PC-9 (cell line): ENCODE results near the gene STK39. TPM values are rescaled to one million over a fixed set of nuclear protein-coding genes. Genes with fewer than 3 reads are reported as not detected.

Experiments
- BruUV-seq: library from RNA; stranded (reverse); fragments of 400-500 nt; replicated peaks from 2 replicates; lab custom pipeline; 2021; lab: Mats Ljungman, UMichigan
- CTCF ChIA-PET: fragments of 300-600 bp; sonication (Branson Sonifier 250); formaldehyde crosslinking; loops from one replicate; lab custom pipeline; 2022; ENCODE audit warnings: antibody characterized with exemption; lab: Charles Lee
- POLR2A ChIA-PET: fragments of 300-600 bp; sonication (Branson Sonifier 250); formaldehyde crosslinking; loops from one replicate; lab custom pipeline; 2022; ENCODE audit warnings: antibody characterized with exemption; ENCODE audit not compliant: unreplicated experiment; lab: Charles Lee
- DNase-seq, 2 experiments: peaks; one replicate each; pipeline versions ENCODE4 v3.0.0 to v3.0.0-alpha.2; 2015 to 2022; ENCODE audit warnings: mixed read lengths in 1 of 2
- H2AFZ ChIP-seq: fragments of 200-600 bp; sonication (generic); 2 replicates; pipeline ENCODE4 v1.8.1; 2017; ENCODE audit warnings: antibody characterized with exemption
- H3F3A ChIP-seq: fragments of 200-600 bp; sonication (generic); 2 replicates; pipeline ENCODE4 v1.8.1; 2017; ENCODE audit warnings: antibody characterized with exemption, mild to moderate bottlenecking, low read depth; ENCODE audit not compliant: insufficient read depth
- H3K27ac ChIP-seq: fragments of 200-600 bp; sonication (generic); 2 replicates; pipeline ENCODE4 v1.6.1; 2016; ENCODE audit warnings: mixed run types
- H3K27me3 ChIP-seq: fragments of 200-600 bp; sonication (generic); 2 replicates; pipeline ENCODE4 v1.6.1; 2016; ENCODE audit warnings: low read depth, mixed run types; ENCODE audit not compliant: insufficient read depth
- H3K36me3 ChIP-seq: fragments of 200-600 bp; sonication (generic); 2 replicates; pipeline ENCODE4 v1.6.1; 2016; ENCODE audit warnings: low read depth, mixed run types
- H3K4me1 ChIP-seq: fragments of 200-600 bp; sonication (generic); replicated peaks from 2 replicates; pipeline ENCODE4 v1.6.1; 2016; ENCODE audit warnings: mixed run types; ENCODE audit not compliant: insufficient read depth
- H3K4me2 ChIP-seq: fragments of 200-600 bp; sonication (generic); 2 replicates; pipeline ENCODE4 v1.6.1; 2017; ENCODE audit warnings: mixed run types
- H3K4me3 ChIP-seq: fragments of 200-600 bp; sonication (generic); 2 replicates; pipeline ENCODE4 v1.6.1; 2016; ENCODE audit warnings: mixed run types
- H3K79me2 ChIP-seq: fragments of 200-600 bp; sonication (generic); 2 replicates; pipeline ENCODE4 v1.6.1; 2017; ENCODE audit warnings: low read depth, mixed run types
- H3K9me2 ChIP-seq: fragments of 200-600 bp; sonication (generic); 2 replicates; pipeline ENCODE4 v1.8.1; 2017; ENCODE audit warnings: mild to moderate bottlenecking; ENCODE audit not compliant: insufficient read depth
- H3K9me3 ChIP-seq: fragments of 200-600 bp; sonication (generic); 2 replicates; pipeline ENCODE4 v1.8.1; 2016; ENCODE audit warnings: low read depth; ENCODE audit not compliant: insufficient read depth
- H4K20me1 ChIP-seq: fragments of 200-600 bp; sonication (generic); 2 replicates; pipeline ENCODE4 v1.8.1; 2017; ENCODE audit not compliant: insufficient read depth
- CTCF ChIP-seq: fragments of 200-600 bp; sonication (generic); conservative IDR thresholded peaks from 2 replicates; pipeline ENCODE4 v1.6.1; 2017; ENCODE audit warnings: mixed run types, antibody characterized with exemption, mild to moderate bottlenecking, moderate library complexity
- EZH2 ChIP-seq: fragments of 200-600 bp; sonication (generic); IDR thresholded peaks from 2 replicates; pipeline ENCODE4 v1.8.0; 2017; ENCODE audit warnings: antibody characterized with exemption, low read depth
- intact Hi-C: fragments of 100-400 bp; cut with micrococcal nuclease; formaldehyde crosslinking; loops from one replicate; pipeline ENCODE4 v1.10.0; 2022; ENCODE audit not compliant: unreplicated experiment
- total RNA-seq: library from RNA; stranded (reverse); gene quantifications from 2 replicates; pipeline ENCODE4 v1.2.3, GENCODE V29; 2021

Gene STK39
- total RNA-seq, 1 experiment from 2014 or later, result 14.5 TPM

- Histone ChIP-seq H3K4me2 (no peak overlapping the region), H3K79me2 (no peaks in the 10 kb centered on the region), H3K36me3 (0 out of 2 replicates have a peak, but pooled peaks cover 11% of the 10 kb centered on the region), H2AFZ (no peak overlapping the region), H3K27ac (no peak overlapping the region), H3K27me3 (no peaks in the 10 kb centered on the region), H4K20me1 (no peaks in the 10 kb centered on the region), H3K4me3 (no peak overlapping the region), H3K9me3 (no peaks in the 10 kb centered on the region), H3K9me2 (no peaks in the 10 kb centered on the region), H3K4me1 (no peaks in the 10 kb centered on the region), H3F3A (0 out of 2 replicates have a peak, but pooled peaks cover 6% of the 10 kb centered on the region)
- no peak for TF ChIP-seq EZH2
- TF ChIP-seq CTCF, result no peak
- CTCF ChIA-PET, result no interaction called here
- no TSS peak for BruUV-seq
- POLR2A ChIA-PET, result no interaction called here
- intact Hi-C loops, result loop anchor here (5.0 kb wide), 1 partner anchor 806 kb away; no protein-coding TSS in a partner anchor
- no peak for DNase-seq
These were observed 130.9 kb downstream of the STK39 start for GRCh38 chr2:168116448-168116847.

GRCh38 chr2:168114619-168115018, 132.8 kb downstream of the STK39 start:
- TF ChIP-seq EZH2 (no peak), CTCF (no peak)
- H3K9me2 ChIP-seq, result no peaks in the 10 kb centered on the region
- no peak overlapping the region for H2AFZ ChIP-seq
- no peaks in the 10 kb centered on the region for H3K27me3 ChIP-seq
- CTCF ChIA-PET, result no interaction called here
- H3K4me3 ChIP-seq, result no peak overlapping the region
- no peaks in the 10 kb centered on the region for H3F3A ChIP-seq
- no peak overlapping the region for H3K27ac ChIP-seq
- 0 out of 2 replicates have a peak, but pooled peaks cover 11% of the 10 kb centered on the region for H3K36me3 ChIP-seq
- no TSS peak for BruUV-seq
- no peaks in the 10 kb centered on the region for H3K79me2 ChIP-seq
- H3K4me1 ChIP-seq, result no peaks in the 10 kb centered on the region
- intact Hi-C loops, result loop anchor here (5.0 kb wide), 1 partner anchor 808 kb away; no protein-coding TSS in a partner anchor
- H3K4me2 ChIP-seq, result no peak overlapping the region
- DNase-seq, result no peak
- POLR2A ChIA-PET, result no interaction called here
- no peaks in the 10 kb centered on the region for H4K20me1 ChIP-seq
- no peaks in the 10 kb centered on the region for H3K9me3 ChIP-seq

DNA sequence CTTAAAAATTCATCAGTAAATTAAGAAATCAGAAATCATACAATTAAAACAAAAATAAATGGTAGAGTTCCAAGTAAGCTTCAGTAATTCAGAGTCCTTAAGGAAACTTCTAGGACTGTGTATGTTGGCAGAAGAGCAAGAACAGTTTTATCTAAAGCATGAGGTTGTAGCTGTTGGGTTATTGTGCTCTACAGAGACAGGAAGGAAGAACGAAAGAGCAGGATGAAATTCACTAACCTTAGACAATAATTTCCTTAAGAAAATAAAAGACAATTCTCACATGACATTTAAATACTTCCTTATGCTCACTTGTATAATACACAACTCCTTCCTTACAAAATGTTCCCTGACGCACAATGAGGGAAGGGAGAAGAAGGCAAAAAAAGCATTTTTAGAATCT, 133.4 kb downstream of the STK39 start:
- CTCF ChIA-PET, result no interaction called here
- no peak overlapping the region for H3K4me2 ChIP-seq
- no peak overlapping the region for H3K4me3 ChIP-seq
- DNase-seq, result no peak
- no peaks in the 10 kb centered on the region for H3K9me2 ChIP-seq
- no peaks in the 10 kb centered on the region for H3K79me2 ChIP-seq
- H3K27ac ChIP-seq, result no peak overlapping the region
- TF ChIP-seq CTCF (no peak), EZH2 (no peak)
- no peaks in the 10 kb centered on the region for H3K9me3 ChIP-seq
- intact Hi-C loops, result no loop called here
- H2AFZ ChIP-seq, result no peak overlapping the region
- no peaks in the 10 kb centered on the region for H4K20me1 ChIP-seq
- POLR2A ChIA-PET, result no interaction called here
- no peaks in the 10 kb centered on the region for H3K4me1 ChIP-seq
- no peaks in the 10 kb centered on the region for H3F3A ChIP-seq
- H3K36me3 ChIP-seq, result 0 out of 2 replicates have a peak, but pooled peaks cover 11% of the 10 kb centered on the region
- no peaks in the 10 kb centered on the region for H3K27me3 ChIP-seq
- BruUV-seq, result no TSS peak
